ENCODE results near the gene SCGB2B2.
"Not testable (repeated sequence)": the region's sequence is repeated elsewhere in the genome, so short reads cannot be mapped to it uniquely, and the experiment has no call there.

SCGB2B2 gene

GRCh38 chr19:34707661-34708060 is 30.7 kb upstream of the SCGB2B2 start:
- TF ChIP-seq CTCF (IDR thresholded peaks at IDR 0.05; ENCODE audit: extremely low read depth, missing control alignments): no peak
- DNase-seq (ENCODE audit: low spot score): no peak

- no peak for TF ChIP-seq CTCF (IDR thresholded peaks at IDR 0.05; ENCODE audit: extremely low read depth, missing control alignments)
- DNase-seq (ENCODE audit: low spot score): no peak
Measured at GRCh38 chr19:34692549-34692948, 15.6 kb upstream of the SCGB2B2 start.

- DNase-seq (ENCODE audit: low spot score): no peak
- no peak for TF ChIP-seq CTCF (IDR thresholded peaks at IDR 0.05; ENCODE audit: extremely low read depth, missing control alignments)
Measured at GRCh38 chr19:34690372-34690771, 13.4 kb upstream of the SCGB2B2 start.

- no peak for TF ChIP-seq CTCF (IDR thresholded peaks at IDR 0.05; ENCODE audit: extremely low read depth, missing control alignments)
- no peak for DNase-seq (ENCODE audit: low spot score)
Measured at GRCh38 chr19:34688592-34688991, 11.6 kb upstream of the SCGB2B2 start.

GRCh38 chr19:34687348-34687747 is 10.4 kb upstream of the SCGB2B2 start:
- DNase-seq (ENCODE audit: low spot score): no peak
- no peak for TF ChIP-seq CTCF (IDR thresholded peaks at IDR 0.05; ENCODE audit: extremely low read depth, missing control alignments)

GRCh38 chr19:34686455-34686854 is 9.5 kb upstream of the SCGB2B2 start:
- TF ChIP-seq CTCF (IDR thresholded peaks at IDR 0.05; ENCODE audit: extremely low read depth, missing control alignments): no peak
- DNase-seq (ENCODE audit: low spot score): no peak

GRCh38 chr19:34685266-34685665 is 8.3 kb upstream of the SCGB2B2 start:
- DNase-seq (ENCODE audit: low spot score): not testable (repeated sequence)

GRCh38 chr19:34681478-34681877 is 4.5 kb upstream of the SCGB2B2 start:
- no peak for TF ChIP-seq CTCF (IDR thresholded peaks at IDR 0.05; ENCODE audit: extremely low read depth, missing control alignments)
- no peak for DNase-seq (ENCODE audit: low spot score)
